Mammary epithelial cell (primary cell): ENCODE measurements around the gene FGF14.

ENCODE experiments used
- EZH2 ChIP-seq: IDR thresholded peaks from 2 replicates; pipeline ENCODE4 v1.6.1; 2012; ENCODE audit warnings: low read length, inconsistent platforms, borderline replicate concordance
- TF ChIP-seq, protein P1 (sequence below), 2 donors: IDR thresholded peaks in 1 of 2; conservative IDR thresholded peaks in 1 of 2; 2 replicates each; pipeline ENCODE4 v1.5.1; 2011 to 2012; ENCODE audit warnings: inconsistent platforms in 2 of 2, low read length in 2 of 2, mild to moderate bottlenecking in 2 of 2, control low read depth in 1 of 2, low read depth in 1 of 2; ENCODE audit not compliant: insufficient read depth in 1 of 2; ENCODE audit errors: extremely low read depth in 1 of 2

DNA sequence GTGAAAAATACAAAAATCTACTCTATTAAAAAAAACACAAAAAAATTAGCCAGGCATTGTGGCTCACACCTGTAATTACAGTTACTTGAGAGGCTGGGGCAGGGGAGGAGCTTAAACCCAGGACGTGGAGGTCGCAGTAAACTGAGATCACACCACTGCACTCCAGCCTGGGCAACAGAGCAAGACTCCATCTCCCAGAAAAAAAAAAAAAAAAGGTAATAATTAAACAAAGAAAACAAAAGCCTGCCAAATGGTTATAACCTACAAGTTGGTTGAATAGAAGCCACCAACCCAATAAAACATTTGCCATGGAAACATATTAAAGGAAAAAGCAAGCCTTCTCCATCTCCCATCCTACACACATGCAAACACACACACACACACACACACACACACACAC lies 694.2 kb downstream of the FGF14 start:
- TF ChIP-seq, protein P1, sequence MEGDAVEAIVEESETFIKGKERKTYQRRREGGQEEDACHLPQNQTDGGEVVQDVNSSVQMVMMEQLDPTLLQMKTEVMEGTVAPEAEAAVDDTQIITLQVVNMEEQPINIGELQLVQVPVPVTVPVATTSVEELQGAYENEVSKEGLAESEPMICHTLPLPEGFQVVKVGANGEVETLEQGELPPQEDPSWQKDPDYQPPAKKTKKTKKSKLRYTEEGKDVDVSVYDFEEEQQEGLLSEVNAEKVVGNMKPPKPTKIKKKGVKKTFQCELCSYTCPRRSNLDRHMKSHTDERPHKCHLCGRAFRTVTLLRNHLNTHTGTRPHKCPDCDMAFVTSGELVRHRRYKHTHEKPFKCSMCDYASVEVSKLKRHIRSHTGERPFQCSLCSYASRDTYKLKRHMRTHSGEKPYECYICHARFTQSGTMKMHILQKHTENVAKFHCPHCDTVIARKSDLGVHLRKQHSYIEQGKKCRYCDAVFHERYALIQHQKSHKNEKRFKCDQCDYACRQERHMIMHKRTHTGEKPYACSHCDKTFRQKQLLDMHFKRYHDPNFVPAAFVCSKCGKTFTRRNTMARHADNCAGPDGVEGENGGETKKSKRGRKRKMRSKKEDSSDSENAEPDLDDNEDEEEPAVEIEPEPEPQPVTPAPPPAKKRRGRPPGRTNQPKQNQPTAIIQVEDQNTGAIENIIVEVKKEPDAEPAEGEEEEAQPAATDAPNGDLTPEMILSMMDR (conservative IDR thresholded peaks at IDR 0.05 in 1 of 2, IDR thresholded peaks at IDR 0.05 in 1 of 2; ENCODE audit: extremely low read depth in 1 of 2, insufficient read depth in 1 of 2, low read depth in 1 of 2, low read length in 2 of 2), result no peak
- TF ChIP-seq EZH2, result no peak
